B cell (primary cell): ENCODE results near the gene SLC29A3. TPM values are rescaled to one million over a fixed set of nuclear protein-coding genes. Genes with fewer than 3 reads are reported as not detected.
"Not testable (repeated sequence)": the region's sequence is repeated elsewhere in the genome, so short reads cannot be mapped to it uniquely, and the experiment has no call there.

ENCODE experiments used
- ATAC-seq: fragments of 200-7000 bp; cut with Tn5 transposase; one replicate; pipeline ENCODE4 v1.10.0; 2021; ENCODE audit warnings: low read depth, mild to moderate bottlenecking, moderate number of reproducible peaks, moderate library complexity
- CTCF ChIA-PET: fragments of 350-600 bp; sonication (Branson Sonifier 250); formaldehyde crosslinking; loops from one replicate; lab custom pipeline; 2021; ENCODE audit warnings: antibody characterized with exemption, inconsistent platforms; lab: Charles Lee
- POLR2A ChIA-PET: fragments of 350-600 bp; sonication (Branson Sonifier 250); formaldehyde crosslinking; loops from one replicate; lab custom pipeline; 2021; ENCODE audit warnings: antibody characterized with exemption; lab: Charles Lee
- DNase-seq: peaks from one replicate; pipeline ENCODE4 v3.0.0; 2013
- H2AFZ ChIP-seq: 2 replicates; pipeline ENCODE4 v1.6.1; 2012; ENCODE audit warnings: mild to moderate bottlenecking, low read depth, low read length; ENCODE audit not compliant: insufficient read depth, poor library complexity, severe bottlenecking
- H3K27ac ChIP-seq, 2 donors: 1 replicate in 1 of 2; 2 replicates in 1 of 2; pipeline ENCODE4 v1.5.1; 2012 to 2013; ENCODE audit warnings: low read length in 2 of 2, mild to moderate bottlenecking in 2 of 2, moderate library complexity in 1 of 2
- H3K27me3 ChIP-seq, 4 experiments: fragments of 200-600 bp in 1 of 4; sonication (generic) in 1 of 4; replicated peaks in 1 of 4; 1 replicate in 2 of 4; 2 replicates in 2 of 4; pipeline versions ENCODE4 v1.6.1 to v1.7.0; 2013 to 2016; ENCODE audit warnings: low read length in 3 of 4, mild to moderate bottlenecking in 2 of 4, mixed read lengths in 1 of 4, moderate library complexity in 1 of 4; ENCODE audit not compliant: insufficient read depth in 4 of 4, control insufficient read depth in 3 of 4; ENCODE audit errors: control extremely low read depth in 1 of 4
- H3K36me3 ChIP-seq, 2 experiments: replicated peaks in 1 of 2; 1 replicate in 1 of 2; 2 replicates in 1 of 2; pipeline versions ENCODE4 v1.6.1 to v1.7.1; 2013; ENCODE audit warnings: low read length in 1 of 2; ENCODE audit not compliant: insufficient read depth in 2 of 2, control insufficient read depth in 1 of 2; ENCODE audit errors: control extremely low read depth in 1 of 2, extremely low read depth in 1 of 2
- H3K4me1 ChIP-seq, 2 donors: fragments of 200-600 bp in 1 of 2; sonication (generic) in 1 of 2; 1 replicate in 1 of 2; 2 replicates in 1 of 2; pipeline versions ENCODE4 v1.5.1 to v1.6.1; 2013 to 2017; ENCODE audit warnings: low read length in 2 of 2; ENCODE audit not compliant: control insufficient read depth in 2 of 2, insufficient read depth in 2 of 2
- H3K4me2 ChIP-seq: replicated peaks from 2 replicates; pipeline ENCODE3; 2012; ENCODE audit warnings: mild to moderate bottlenecking, low read depth, low read length; ENCODE audit not compliant: poor library complexity, severe bottlenecking
- H3K4me3 ChIP-seq, 5 experiments: fragments of 200-600 bp in 1 of 5; sonication (generic) in 1 of 5; 1 replicate in 3 of 5; 2 replicates in 2 of 5; pipeline versions ENCODE4 v1.5.1 to v1.7.0; 2011 to 2016; ENCODE audit warnings: low read length in 4 of 5, mild to moderate bottlenecking in 4 of 5, low read depth in 2 of 5, control low read depth in 1 of 5, moderate library complexity in 1 of 5; ENCODE audit not compliant: insufficient read depth in 1 of 5; ENCODE audit errors: control extremely low read depth in 1 of 5, extremely low read depth in 1 of 5
- H3K79me2 ChIP-seq: fragments of 200-600 bp; sonication (generic); one replicate; pipeline ENCODE4 v1.6.0; 2016; ENCODE audit warnings: low read length; ENCODE audit not compliant: control insufficient read depth, insufficient read depth
- H3K9ac ChIP-seq: fragments of 200-600 bp; sonication (generic); 2 replicates; pipeline ENCODE4 v1.6.1; 2017; ENCODE audit warnings: mild to moderate bottlenecking, low read length, moderate library complexity
- H3K9me3 ChIP-seq, 3 donors: one replicate each; pipeline versions ENCODE4 v1.6.1 to v1.7.1; 2013; ENCODE audit warnings: low read length in 2 of 3; ENCODE audit not compliant: control insufficient read depth in 2 of 3, insufficient read depth in 1 of 3; ENCODE audit errors: control extremely low read depth in 1 of 3
- H4K20me1 ChIP-seq: 2 replicates; pipeline ENCODE4 v1.6.0; 2012; ENCODE audit warnings: mild to moderate bottlenecking, low read length; ENCODE audit not compliant: insufficient read depth, control insufficient read depth, poor library complexity, severe bottlenecking
- H3K27ac Mint-ChIP-seq: one replicate; pipeline ENCODE4 v1.8.0; 2021; ENCODE audit warnings: mixed read lengths
- H3K27me3 Mint-ChIP-seq: one replicate; pipeline ENCODE4 v1.8.0; 2021; ENCODE audit warnings: mixed read lengths
- H3K4me1 Mint-ChIP-seq: one replicate; pipeline ENCODE4 v1.8.0; 2021; ENCODE audit warnings: mixed read lengths
- H3K4me3 Mint-ChIP-seq: one replicate; pipeline ENCODE4 v1.8.0; 2021; ENCODE audit warnings: mixed read lengths
- H3K9me3 Mint-ChIP-seq: one replicate; pipeline ENCODE4 v1.8.0; 2022; ENCODE audit warnings: mixed read lengths; ENCODE audit not compliant: insufficient read depth
- EZH2 ChIP-seq: IDR thresholded peaks from 2 replicates; pipeline ENCODE4 v1.6.1; 2012; ENCODE audit warnings: borderline replicate concordance, low read depth, mild to moderate bottlenecking, moderate library complexity, low read length; ENCODE audit not compliant: insufficient read depth, poor library complexity, severe bottlenecking
- WGBS: methylation state at CpG from one replicate; pipeline ENCODE4 v1.1.5; 2013; ENCODE audit warnings: missing lambda C conversion rate; ENCODE audit not compliant: insufficient coverage; 5-methylcytosine and 5-hydroxymethylcytosine counted together
- intact Hi-C: fragments of 100-400 bp; cut with micrococcal nuclease; formaldehyde crosslinking; loops from one replicate; pipeline ENCODE4 v1.10.0; 2022
- polyA plus RNA-seq: library from polyadenylated mRNA; depleted of rRNA; stranded (reverse); fragments of >200 nt; gene quantifications from 2 replicates; pipeline ENCODE4 v1.2.3, GENCODE V29; 2012
- total RNA-seq, 2 donors: library from RNA; stranded (reverse); fragments of 120-200 nt in 1 of 2; gene quantifications; 1 replicate in 1 of 2; 2 replicates in 1 of 2; pipeline versions ENCODE4 v1.2.3 to v1.2.4, GENCODE V29; 2013 to 2022
- TF ChIP-seq, protein P1 (sequence below): fragments of 200-600 bp; IDR thresholded peaks from one replicate; pipeline ENCODE4 v1.8.0; 2022; ENCODE audit warnings: antibody characterized with exemption, mild to moderate bottlenecking

The SLC29A3 gene
- total and polyA plus RNA-seq, 2 donors (not counting 1 experiment from before 2014, with no cell fraction given), result 4.5 to 8.2 TPM

DNA sequence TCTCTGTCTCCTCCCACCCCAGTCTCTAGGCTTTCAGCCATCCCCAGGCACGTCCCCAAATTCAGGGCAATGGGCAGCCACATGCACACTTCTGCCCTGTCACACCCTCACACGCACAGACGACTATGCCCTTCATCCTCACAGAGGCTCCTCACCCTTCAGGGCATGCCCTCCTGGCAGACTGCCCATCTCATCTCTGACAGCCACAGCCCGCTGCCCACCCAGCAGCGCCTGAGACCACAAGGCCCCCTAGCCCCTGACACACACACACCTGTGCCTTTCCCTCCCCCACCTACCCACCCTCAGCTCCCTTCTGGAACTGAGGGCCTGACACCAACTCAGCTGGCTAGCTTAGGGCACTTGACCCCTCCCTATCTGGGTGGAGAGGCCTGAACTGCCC, 23.0 kb upstream of the SLC29A3 start:
- 65% methylated on average over 5 of the region's 5 CpGs for WGBS
- DNase-seq, result no peak
- Histone ChIP-seq H3K27me3 (peaks cover 0 to 8% (median 0%) of the 10 kb centered on the region in 4 experiments), H3K27ac (no peak overlapping the region), H3K9me3 (peaks cover 0 to 3% (median 0%) of the 10 kb centered on the region in 3 donors), H2AFZ (no peak overlapping the region), H3K79me2 (no peaks in the 10 kb centered on the region), H3K4me2 (no peak overlapping the region), H3K36me3 (no peaks in the 10 kb centered on the region), H4K20me1 (no peaks in the 10 kb centered on the region), H3K4me1 (peaks cover 0 to 5% of the 10 kb centered on the region in 2 donors), H3K4me3 (no peak overlapping the region), H3K9ac (no peak overlapping the region)
- TF ChIP-seq, protein P1, sequence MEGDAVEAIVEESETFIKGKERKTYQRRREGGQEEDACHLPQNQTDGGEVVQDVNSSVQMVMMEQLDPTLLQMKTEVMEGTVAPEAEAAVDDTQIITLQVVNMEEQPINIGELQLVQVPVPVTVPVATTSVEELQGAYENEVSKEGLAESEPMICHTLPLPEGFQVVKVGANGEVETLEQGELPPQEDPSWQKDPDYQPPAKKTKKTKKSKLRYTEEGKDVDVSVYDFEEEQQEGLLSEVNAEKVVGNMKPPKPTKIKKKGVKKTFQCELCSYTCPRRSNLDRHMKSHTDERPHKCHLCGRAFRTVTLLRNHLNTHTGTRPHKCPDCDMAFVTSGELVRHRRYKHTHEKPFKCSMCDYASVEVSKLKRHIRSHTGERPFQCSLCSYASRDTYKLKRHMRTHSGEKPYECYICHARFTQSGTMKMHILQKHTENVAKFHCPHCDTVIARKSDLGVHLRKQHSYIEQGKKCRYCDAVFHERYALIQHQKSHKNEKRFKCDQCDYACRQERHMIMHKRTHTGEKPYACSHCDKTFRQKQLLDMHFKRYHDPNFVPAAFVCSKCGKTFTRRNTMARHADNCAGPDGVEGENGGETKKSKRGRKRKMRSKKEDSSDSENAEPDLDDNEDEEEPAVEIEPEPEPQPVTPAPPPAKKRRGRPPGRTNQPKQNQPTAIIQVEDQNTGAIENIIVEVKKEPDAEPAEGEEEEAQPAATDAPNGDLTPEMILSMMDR, result no peak
- TF ChIP-seq EZH2, result no peak
- peaks cover 6% of the 10 kb centered on the region for H3K4me1 Mint-ChIP-seq
- intact Hi-C loops, result no loop called here
- no peaks in the 10 kb centered on the region for H3K9me3 Mint-ChIP-seq
- H3K27me3 Mint-ChIP-seq, result peaks cover 31% of the 10 kb centered on the region
- CTCF ChIA-PET, result interaction anchor here (2.5 kb wide), 1 partner anchor 11 kb away, joined by 17 read pairs; no protein-coding TSS in a partner anchor
- POLR2A ChIA-PET, result no interaction called here
- H3K4me3 Mint-ChIP-seq, result no peak overlapping the region
- no peak overlapping the region for H3K27ac Mint-ChIP-seq
- ATAC-seq, result no peak

DNA sequence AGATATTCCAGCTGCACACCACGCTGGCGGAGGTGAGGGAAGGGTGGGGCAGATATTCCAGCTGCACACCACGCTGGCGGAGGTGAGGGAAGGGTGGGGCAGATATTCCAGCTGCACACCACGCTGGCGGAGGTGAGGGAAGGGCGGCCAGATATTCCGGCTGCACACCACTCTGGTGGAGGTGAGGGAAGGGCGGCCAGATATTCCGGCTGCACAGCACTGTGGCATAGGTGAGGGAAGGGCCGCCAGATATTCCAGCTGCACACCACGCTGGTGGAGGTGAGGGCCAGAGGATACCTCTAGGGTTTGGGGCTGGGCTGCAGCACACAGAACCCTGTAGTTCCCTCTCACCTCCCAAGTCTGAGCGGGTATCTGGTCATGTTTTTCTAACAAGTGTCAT, 22.2 kb upstream of the SLC29A3 start:
- WGBS, result 94% methylated on average over 9 of the region's 13 CpGs
- H3K4me2 ChIP-seq, DNase-seq, H3K9ac ChIP-seq, H3K4me1 Mint-ChIP-seq, H4K20me1 ChIP-seq, H3K9me3 Mint-ChIP-seq, H3K4me3 ChIP-seq, H3K79me2 ChIP-seq, H3K36me3 ChIP-seq, ATAC-seq, H2AFZ ChIP-seq, intact Hi-C loops, H3K27ac ChIP-seq, H3K4me3 Mint-ChIP-seq, POLR2A ChIA-PET, H3K9me3 ChIP-seq, H3K27ac Mint-ChIP-seq, H3K4me1 ChIP-seq: not testable (repeated sequence)
- peaks cover 0 to 11% (median 0%) of the 10 kb centered on the region in 4 experiments for H3K27me3 ChIP-seq
- CTCF ChIA-PET, result interaction anchor here (2.5 kb wide), 1 partner anchor 12 kb away, joined by 17 read pairs; no protein-coding TSS in a partner anchor
- peaks cover 31% of the 10 kb centered on the region for H3K27me3 Mint-ChIP-seq
